ENCODE measurements around the gene MAPK11.

Gene MAPK11

GRCh38 chr22:50294319-50294656 is 24.1 kb upstream of the MAPK11 start:
- no peak for DNase-seq

- peak; percentile 71 for DNase-seq
Measured at GRCh38 chr22:50293441-50294318, 23.5 kb upstream of the MAPK11 start.

GRCh38 chr22:50292643-50293440 is 22.7 kb upstream of the MAPK11 start:
- no peak for DNase-seq

GRCh38 chr22:50289942-50290630 is 19.9 kb upstream of the MAPK11 start:
- DNase-seq: no peak

- DNase-seq: no peak
Measured at GRCh38 chr22:50289151-50289941, 19.2 kb upstream of the MAPK11 start.

GRCh38 chr22:50287731-50288130 is 17.6 kb upstream of the MAPK11 start:
- no peak for DNase-seq

GRCh38 chr22:50286701-50287318 is 16.6 kb upstream of the MAPK11 start:
- no peak for DNase-seq

- DNase-seq: no peak
Measured at GRCh38 chr22:50286275-50286674, 16.1 kb upstream of the MAPK11 start.

GRCh38 chr22:50285568-50286229 is 15.5 kb upstream of the MAPK11 start:
- DNase-seq: no peak

GRCh38 chr22:50284479-50284878 is 14.3 kb upstream of the MAPK11 start:
- no peak for DNase-seq

GRCh38 chr22:50283821-50284220 is 13.6 kb upstream of the MAPK11 start:
- DNase-seq: no peak

- DNase-seq: no peak
Measured at GRCh38 chr22:50282361-50283155, 12.4 kb upstream of the MAPK11 start.

- no peak for DNase-seq
Measured at GRCh38 chr22:50281957-50282356, 11.8 kb upstream of the MAPK11 start.

GRCh38 chr22:50281384-50281760 is 11.2 kb upstream of the MAPK11 start:
- no peak for DNase-seq

GRCh38 chr22:50280708-50281383 is 10.7 kb upstream of the MAPK11 start:
- DNase-seq: no peak

- DNase-seq: no peak
Measured at GRCh38 chr22:50280022-50280707, 10.0 kb upstream of the MAPK11 start.

- DNase-seq: no peak
Measured at GRCh38 chr22:50278956-50279619, 8.9 kb upstream of the MAPK11 start.

- no peak for DNase-seq
Measured at GRCh38 chr22:50278461-50278860, 8.3 kb upstream of the MAPK11 start.

- no peak for DNase-seq
Measured at GRCh38 chr22:50277761-50278160, 7.6 kb upstream of the MAPK11 start.

All from right kidney (tissue), 1 donor.